HG03520 (cell line): ENCODE results near the gene TPST1.
"Not testable (repeated sequence)": the region's sequence is repeated elsewhere in the genome, so short reads cannot be mapped to it uniquely, and the experiment has no call there.

ENCODE experiments used
- ATAC-seq: cut with Tn5 transposase; IDR thresholded peaks from one replicate; pipeline ENCODE4 v1.9.1; 2021; ENCODE audit warnings: mild to moderate bottlenecking, moderate library complexity; ENCODE audit not compliant: unreplicated experiment

The TPST1 gene

DNA sequence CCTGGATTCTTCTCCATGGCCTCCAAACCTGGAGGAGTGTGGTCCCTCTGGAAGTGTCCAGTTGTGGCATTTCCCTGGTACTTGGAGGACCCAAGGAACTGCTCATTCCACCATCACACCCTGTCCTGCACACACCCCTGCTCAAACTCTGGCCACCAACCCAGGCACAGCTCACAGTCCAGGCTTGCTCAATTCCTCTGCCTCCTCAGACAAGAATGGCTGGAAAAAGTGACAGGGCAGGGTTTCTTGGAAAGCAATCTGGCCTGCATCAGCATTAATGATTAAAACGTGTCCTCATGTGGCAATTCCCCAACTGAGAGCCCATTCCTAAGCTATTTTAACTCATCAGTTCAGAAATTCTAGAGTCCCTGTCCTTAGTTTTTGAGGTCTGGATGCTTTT is 17.2 kb upstream of the TPST1 start:
- no peak for ATAC-seq

DNA sequence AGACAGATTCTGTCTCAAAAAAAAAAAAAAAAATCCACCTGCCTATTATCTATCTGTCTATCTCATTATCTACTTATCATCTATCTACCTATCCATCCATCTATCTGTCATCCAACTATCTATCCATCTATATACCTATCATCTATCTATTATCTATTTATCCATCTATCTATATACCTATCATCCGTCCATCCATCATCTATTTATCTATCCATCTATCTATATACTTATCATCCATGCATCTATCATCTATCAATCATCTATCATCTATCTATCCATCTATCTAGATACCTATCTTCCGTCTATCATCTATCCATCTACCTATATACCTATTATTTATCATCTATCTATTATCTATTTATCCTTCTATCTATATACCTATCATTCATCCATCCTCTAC is 16.5 kb upstream of the TPST1 start:
- no peak for ATAC-seq

DNA sequence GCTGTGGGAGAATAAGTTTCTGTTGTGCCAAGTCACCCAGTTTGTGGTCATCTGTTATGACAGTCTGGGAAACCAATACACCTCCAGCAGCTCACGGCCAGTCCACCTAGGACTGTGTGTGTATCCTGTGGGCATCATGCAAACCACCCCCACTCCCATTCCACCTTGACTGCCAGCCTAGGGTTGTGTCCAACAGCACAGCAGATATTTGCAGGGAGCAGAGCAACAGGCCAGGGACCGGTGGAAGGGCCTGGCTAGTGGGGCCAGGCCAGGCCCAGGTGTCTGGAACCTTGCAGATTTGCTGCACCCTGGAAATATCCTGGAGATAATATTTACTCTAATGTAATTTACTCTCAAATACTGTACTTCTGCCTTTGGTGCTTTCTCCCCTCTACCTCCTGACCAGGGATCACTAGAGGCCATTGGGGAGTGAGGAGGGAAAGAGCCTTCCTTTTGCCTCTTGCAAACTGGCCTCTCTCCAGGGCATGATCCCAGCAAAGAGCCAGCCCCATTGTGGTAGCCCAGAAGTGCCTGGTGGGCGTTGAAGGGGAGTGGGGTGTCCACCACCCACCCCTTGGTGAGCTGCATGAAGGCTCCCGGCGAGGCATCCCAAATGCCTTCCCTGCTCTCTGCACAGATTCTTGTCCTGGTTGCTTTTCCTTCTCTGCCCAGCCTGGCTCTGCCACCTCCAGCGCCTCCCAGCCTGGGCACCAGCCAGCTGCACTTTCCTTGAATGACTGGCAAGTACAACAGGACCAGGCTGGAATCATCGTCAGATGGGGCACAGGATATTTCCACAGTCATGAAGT is 15.2 kb upstream of the TPST1 start:
- no peak for ATAC-seq

DNA sequence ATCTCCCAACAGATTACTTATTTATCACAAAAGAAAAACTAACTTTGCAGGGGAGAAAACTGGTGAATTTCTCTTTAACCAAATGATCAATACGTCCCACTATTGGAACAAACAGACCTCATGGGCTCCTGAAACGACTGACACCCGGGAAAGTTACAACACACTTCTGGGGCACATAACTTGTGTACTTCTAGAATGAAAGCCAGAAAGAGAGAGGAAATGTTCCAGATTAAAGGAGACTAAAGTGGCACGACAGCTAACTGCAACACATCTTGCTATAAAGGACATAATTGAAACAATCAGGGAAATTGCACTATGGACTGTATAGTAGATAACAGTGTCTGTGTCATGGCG is 14.7 kb upstream of the TPST1 start:
- no peak for ATAC-seq

DNA sequence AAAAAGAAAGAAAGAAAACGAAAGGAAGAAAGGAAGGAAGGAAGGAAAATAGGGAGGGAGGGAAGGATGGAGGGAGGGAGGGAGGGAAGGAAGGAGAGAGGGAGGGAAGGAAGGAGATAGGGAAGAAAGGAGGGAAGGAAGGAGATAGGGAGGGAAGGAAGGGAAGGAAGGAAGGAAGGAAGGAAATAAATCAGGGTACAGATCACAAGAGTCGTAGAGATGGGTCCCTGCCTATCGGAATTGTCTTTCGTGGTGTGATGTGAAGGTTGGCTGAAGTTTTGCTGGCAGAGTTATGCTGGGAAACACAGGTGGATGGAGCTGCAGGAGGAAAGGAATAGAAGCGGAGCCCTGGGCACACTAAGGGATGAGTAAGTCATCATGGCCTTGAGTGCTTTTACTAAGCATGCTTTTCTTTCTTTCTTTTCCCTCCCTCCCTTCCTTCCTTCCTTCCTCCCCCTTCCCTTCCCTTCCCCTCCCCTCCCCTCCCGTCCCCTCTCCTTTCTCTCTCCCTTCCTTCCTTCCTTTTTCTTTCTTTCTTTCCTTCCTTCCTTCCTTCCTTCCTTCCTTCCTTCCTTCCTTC is 11.9 kb upstream of the TPST1 start:
- ATAC-seq, result no peak

DNA sequence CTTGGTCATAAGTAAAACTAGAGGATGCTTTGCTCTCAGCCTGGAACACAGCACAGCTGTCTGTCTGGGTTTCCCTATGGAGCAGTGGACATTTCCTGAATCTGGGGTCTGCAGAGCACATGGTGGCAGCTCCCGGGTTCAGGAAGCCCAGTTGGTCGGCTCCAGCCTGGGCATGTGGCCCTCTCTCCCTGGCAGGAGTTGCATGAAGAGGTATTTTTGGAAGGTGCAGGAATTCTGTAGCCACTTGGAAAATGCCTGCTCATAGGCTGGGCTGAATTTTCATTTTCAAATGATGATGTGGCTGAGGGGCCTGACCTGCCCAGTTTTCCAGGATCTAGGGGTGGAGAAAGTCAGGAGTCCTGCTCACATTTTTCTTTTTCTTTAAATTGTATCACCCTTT is 6.7 kb upstream of the TPST1 start:
- no peak for ATAC-seq

DNA sequence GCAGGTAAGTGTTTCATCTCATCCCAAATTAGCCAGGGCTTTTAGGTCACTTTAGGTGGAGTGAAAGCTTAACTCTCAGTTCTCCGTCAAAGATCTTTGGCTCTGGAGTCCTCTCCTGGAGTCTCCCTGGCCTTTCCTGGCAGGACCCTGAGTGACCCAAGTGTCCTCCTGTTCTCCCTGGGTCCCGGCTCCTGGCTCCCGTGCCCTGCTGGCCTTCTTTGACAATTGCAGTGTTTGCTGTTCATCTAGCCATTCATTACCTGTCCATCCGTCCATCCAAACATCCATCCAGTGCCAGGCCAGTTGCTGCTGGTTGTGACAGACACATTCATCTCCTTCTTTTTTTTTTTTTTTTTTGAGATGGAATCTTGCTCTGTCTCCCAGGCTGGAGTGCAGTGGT is 6.2 kb upstream of the TPST1 start:
- no peak for ATAC-seq

DNA sequence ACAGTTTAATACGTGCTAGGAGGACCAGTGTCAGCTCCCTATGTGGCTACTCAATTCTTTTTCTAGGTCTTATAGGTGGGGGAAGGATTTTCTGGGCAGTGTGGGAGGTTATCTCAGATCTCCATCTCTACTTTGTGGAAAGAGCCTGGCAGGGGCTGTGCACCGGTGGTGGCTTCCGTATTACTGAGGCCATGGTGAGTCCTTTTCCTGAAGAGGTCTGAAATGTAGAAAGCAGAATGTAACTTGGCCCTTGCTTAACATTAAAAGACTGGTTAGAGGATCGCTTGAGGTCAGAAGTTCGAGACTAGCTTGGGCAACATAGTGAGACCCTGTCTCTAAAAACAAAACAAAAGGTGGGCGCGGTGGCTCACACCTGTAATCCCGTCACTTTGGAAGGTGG is 2.7 kb upstream of the TPST1 start:
- no peak for ATAC-seq

DNA sequence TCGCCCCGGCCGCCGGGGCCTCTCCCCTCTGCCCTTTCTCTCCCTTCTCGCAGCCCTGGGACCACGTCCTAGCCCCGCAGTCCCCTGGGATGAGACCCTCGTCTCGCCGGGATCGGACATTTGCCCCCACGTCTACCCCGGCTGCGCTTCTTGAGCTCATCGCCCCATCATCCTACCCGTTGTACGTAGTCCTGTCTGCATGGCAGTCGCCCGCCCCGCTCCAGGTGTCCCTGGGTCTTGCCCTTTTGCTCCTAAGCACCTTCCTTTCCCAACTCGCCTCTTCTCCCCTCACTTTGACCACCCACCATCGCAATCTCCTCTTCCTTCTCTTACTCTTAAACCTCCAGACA is 582 bp downstream of the TPST1 start:
- ATAC-seq, result no peak

DNA sequence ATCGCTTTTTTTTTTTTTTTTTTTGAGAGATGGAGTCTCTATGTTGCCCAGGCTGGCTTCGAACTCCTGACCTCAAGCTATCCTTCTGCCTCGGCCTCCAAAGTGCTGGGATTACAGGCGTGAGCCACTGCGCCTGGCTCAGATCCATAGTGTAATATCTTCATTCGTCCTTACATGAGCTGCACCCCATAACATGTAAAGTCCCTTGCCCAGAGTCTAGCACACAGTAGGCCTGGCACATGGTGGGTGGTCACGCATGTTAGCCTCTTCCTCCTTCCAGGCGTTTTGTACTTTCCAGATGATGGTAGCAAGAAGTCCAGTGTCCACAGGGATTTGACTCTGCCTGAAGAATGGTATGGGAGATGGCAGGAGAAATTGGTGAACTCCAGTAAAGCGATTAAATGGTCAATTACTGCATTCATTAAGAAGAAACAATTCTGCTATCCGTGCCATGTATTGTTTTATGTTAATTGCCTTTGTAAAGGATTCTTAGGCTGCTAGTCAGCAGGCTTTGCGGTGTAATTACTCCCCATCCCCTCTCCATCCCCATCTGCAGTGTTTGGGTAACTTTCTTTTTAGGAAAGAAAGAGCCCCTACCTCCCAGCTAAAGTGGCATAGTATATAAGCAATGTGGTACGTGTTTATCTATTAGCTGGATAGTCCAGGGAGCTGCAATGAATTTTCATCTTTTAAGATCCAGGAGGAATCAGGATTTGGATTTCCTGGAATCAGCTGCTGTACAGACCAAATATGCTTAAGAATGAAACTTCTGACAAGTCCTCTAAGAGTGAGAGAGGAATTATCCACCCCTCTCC is 1.2 kb downstream of the TPST1 start:
- ATAC-seq, result no peak

DNA sequence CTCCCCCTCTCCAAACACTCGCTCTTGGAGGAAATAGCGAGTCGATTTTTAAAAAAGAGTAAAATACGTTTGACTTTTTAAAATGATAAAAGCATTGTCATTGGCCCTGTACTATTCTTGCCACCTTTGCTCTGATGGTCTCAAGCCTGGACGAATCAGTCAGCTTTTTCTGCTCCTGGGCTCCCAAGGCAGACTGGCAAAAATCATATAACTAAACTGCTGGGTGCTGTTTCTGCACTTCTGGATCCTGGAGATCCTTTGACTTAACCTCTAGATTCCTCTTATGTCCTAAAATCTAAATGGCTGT is 1.8 kb downstream of the TPST1 start:
- ATAC-seq, result no peak

DNA sequence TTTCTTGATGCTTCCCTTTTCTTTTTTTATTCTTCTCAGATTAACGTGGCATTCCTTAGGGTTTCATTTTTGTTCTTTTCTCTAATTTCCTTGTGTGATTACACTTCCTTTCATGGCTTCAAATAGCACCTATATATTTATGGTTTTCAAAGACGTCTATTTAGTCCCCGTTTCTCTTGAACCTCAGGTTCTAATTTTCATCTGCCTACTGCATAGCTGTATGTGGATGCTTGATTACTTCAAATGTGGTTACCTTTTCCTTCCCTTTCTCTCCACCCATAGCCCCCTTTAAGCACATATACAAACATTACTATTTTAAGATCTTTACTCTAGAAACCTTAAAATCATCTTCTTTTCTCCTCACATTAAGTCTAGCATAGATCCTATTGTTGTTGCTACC is 2.4 kb downstream of the TPST1 start:
- no peak for ATAC-seq

DNA sequence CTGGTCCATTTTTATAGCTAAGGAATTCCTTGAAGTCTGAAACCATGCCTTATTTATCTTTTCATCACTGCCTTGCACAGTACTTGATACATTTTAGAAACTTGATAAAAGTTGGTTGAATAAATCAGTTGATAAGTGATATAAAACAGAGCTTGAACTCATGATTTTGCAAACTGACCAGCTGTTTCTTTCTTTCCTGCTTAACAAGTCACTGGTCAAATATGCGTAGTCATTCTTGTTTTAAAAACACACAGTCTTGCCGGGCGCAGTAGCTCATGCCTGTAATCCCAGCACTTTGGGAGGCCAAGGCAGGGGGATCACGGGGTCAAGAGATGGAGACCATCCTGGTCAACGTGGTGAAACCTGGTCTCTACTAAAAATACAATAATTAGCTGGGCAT is 6.3 kb downstream of the TPST1 start:
- ATAC-seq, result no peak

DNA sequence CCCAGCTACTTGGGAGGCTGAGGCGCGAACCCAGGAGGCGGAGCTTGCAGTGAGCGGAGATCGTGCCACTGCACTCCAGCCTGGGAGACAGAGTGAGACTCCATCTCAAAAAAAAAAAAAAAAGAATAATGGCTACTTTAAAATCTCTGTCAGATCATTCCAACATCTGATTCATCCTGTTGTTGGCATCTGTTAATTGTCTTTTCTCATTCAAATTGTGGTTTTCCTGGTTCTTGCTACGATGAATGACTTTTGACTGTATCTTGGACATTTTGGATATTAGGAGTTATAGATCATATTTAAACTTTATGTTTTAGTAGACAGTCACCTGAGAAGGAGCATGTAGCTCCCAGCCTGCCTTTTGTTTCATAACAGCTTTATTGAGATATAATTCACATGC is 8.5 kb downstream of the TPST1 start:
- ATAC-seq, result no peak

DNA sequence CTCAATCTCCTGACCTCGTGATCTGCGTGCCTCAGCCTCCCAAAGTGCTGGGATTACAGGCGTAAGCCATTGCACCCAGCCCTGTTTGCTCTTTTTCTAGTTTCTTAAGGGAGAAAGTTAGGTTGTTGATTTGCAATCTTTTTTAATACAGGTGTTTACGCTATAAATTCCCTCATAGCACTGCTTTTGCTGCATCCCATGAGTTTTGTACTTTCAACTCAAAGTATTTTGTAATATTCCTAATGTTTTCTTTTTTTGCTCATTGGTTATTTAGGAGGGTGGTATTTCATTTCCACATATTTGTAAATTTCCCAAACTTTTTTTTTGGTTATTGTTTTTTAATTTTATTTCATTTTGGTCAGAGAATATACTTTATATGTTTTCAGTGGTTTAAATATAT is 11.6 kb downstream of the TPST1 start:
- ATAC-seq, result no peak

DNA sequence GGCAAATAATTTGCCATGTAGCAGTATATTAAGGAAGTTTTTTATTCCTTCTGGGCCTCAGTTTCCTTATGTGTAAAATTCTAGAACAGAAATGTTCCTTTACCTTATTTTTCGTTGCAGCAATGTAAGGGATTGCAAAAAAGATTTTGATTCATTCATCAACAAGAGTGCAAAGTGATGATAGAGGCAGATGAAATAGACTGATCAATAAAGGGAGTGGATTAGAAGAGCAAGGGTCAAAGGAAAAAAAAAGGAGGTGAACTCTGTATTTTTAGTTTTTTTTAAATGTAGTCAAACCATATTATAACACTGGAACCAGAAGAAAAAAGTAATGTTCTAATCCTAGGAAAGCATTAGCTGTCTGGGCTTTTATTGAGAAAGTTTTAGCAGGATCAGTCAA is 14.7 kb downstream of the TPST1 start:
- ATAC-seq, result no peak

DNA sequence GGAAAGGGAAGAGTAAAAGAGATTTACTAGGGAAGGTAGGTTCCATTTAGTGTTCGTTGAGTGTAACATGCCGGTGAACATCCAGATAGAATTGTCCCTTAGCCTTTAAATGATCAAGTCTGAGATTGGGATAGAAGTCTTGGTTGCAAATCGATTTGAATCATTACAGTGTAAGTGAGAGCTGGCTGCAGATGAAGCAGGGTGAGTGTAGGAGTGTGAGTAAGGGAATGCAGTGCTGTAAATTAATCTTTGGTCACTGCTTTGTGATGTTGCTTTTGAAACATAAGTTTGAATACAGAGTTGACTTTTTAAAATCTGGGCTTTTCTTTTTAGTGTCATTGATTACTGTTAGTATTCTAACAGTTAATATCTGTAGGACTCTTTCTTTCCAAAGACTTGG is 16.3 kb downstream of the TPST1 start:
- no peak for ATAC-seq

DNA sequence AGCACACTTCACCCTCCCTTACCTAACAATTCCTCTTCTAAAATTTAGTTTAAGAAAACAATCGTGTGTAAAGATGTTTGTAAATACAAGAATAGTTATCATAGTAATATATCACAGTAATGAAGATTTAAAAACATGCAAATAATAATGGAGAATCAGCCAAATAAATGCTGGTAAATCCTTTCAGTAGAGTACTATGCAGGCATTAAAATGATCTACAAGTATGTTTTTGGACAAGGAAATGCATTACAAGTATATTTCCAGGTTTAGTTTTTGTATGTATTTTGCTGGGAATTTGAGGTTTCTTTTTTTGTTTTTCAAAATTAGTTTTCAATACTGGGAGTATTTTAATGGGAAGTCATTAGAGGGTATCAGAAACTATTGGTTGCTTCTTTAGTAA is 22.7 kb downstream of the TPST1 start:
- ATAC-seq, result no peak

DNA sequence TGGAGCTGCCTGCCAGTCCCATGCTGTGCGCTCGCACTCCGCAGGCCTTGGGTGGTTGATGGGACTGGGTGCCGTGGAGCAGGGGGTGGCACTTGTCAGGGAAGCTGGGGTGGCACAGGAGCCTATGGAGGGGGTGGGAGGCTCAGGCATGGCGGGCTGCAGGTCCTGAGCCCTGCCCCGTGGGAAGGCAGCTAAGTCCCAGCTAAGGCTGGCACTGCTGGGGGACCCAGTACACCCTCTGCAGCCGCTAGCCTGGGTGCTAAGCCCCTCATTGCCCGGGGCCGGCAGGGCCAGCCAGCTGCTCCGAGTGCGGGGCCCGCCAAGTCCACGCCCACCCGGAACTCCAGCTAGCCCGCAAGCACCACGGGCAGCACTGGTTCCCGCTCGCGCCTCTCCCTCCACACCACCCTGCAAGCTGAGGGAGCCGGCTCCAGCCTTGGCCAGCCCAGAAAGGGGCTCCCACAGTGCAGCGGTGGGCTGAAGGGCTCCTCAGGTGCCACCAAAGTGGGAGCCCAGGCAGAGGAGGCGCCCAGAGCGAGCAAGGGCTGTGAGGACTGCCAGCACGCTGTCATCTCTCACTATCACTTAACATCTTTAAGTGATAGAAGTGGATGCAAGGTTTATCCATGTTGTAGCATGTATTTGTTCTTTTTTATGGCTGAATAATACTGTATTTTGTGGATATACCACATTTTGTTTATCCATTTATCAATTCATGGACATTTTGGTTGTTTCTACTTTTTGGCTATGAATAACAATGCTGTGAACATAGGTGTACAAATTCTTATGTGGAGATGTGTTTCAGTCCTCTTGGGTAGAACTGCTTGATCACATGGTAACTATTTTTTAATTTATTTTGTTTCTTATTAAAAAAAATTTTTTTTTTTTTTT is 26.4 kb downstream of the TPST1 start:
- ATAC-seq, result not testable (repeated sequence)

DNA sequence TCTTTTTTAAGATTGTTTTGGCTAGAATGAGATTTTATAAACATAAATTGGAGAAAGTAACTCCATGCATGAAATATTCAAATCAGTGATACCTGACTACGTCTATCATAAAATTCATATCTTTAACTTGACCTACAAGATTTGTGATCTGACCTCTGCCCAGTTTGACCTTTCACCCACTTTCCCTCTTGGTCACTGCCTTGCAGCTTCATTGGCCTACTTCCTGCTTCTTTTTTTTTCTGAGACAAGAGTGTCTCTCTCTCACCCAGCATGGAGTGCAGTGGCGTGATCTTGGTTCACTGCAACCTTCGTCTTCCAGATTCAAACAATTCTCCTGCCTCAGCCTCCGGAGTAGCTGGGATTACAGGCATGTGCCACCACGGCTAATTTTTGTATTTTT is 28.5 kb downstream of the TPST1 start:
- no peak for ATAC-seq

DNA sequence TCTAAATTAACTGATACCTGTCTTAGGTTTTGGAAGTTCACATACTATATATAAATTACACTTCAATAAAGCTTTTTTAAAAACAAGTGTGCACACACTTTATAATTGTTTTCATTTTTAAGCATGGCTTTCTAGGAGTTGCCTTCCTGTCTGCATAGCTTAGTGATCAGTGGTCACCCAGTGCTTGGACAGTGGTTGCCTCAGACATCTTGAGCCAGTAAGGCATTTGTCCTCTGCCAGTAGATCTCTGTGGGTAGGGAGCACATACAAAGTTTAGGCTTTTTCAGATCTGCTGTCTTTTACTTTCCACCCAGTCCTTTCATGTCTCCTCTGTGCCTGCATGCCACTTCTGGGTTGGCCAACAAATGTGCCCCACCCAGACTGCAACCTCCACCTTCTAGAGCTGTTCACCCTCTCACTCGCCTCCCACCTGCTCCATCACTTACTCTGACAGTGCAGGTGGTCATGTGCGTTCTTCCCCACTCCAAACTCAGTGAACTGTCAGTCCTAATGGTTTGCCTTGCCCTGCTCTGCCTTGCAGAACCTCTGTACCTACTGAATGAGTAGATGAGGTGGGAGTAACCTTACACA is 31.7 kb downstream of the TPST1 start:
- no peak for ATAC-seq
